Measurements from ENCODE around the gene UBASH3A.

UBASH3A gene

GRCh38 chr21:42387164-42387563 is 16.5 kb upstream of the UBASH3A start:
- H3K79me2 ChIP-seq (ENCODE audit: insufficient read depth, low read length) = no peaks in the 10 kb centered on the region
- H2AFZ ChIP-seq (ENCODE audit: low read depth, low read length) = no peak overlapping the region
- H3K27me3 ChIP-seq (ENCODE audit: insufficient read depth, low read length, poor library complexity) = no peaks in the 10 kb centered on the region
- no peaks in the 10 kb centered on the region for H4K20me1 ChIP-seq (ENCODE audit: insufficient read depth, low read length)
- H3K9me3 ChIP-seq (ENCODE audit: insufficient read depth, low read length, severe bottlenecking) = peaks cover 6% of the 10 kb centered on the region
- H3K27ac ChIP-seq (ENCODE audit: low read length) = no peak overlapping the region; the same call in 1 of the 2 replicates
- TF ChIP-seq CTCF (IDR thresholded peaks at IDR 0.05; ENCODE audit: borderline replicate concordance, extremely low read depth, low read length, poor library complexity, severe bottlenecking) (no peak), EZH2 (IDR thresholded peaks at IDR 0.05; ENCODE audit: borderline replicate concordance, low read depth, low read length, severe bottlenecking) (no peak)
- peaks cover 2% of the 10 kb centered on the region for H3K36me3 ChIP-seq (ENCODE audit: insufficient read depth, low read length)
- peaks cover 11% of the 10 kb centered on the region for H3K4me1 ChIP-seq (ENCODE audit: insufficient read depth, low read length)
- no peak overlapping the region for H3K4me2 ChIP-seq (ENCODE audit: insufficient read depth, low read length)
- no peak overlapping the region for H3K4me3 ChIP-seq (ENCODE audit: low read depth in 1 of 2, low read length in 2 of 2)
- ATAC-seq (ENCODE audit: insufficient read depth, low read depth) (no peak), DNase-seq (no peak)
- H3K9ac ChIP-seq (ENCODE audit: low read depth, low read length) = no peak overlapping the region

GRCh38 chr21:42387843-42388340 is 15.8 kb upstream of the UBASH3A start:
- H3K79me2 ChIP-seq (ENCODE audit: insufficient read depth, low read length) = no peaks in the 10 kb centered on the region
- no peak overlapping the region for H2AFZ ChIP-seq (ENCODE audit: low read depth, low read length)
- DNase-seq (no peak), ATAC-seq (ENCODE audit: insufficient read depth, low read depth) (no peak)
- H3K27me3 ChIP-seq (ENCODE audit: insufficient read depth, low read length, poor library complexity) = no peaks in the 10 kb centered on the region
- no peak overlapping the region for H3K27ac ChIP-seq (ENCODE audit: low read length)
- no peaks in the 10 kb centered on the region for H4K20me1 ChIP-seq (ENCODE audit: insufficient read depth, low read length)
- H3K36me3 ChIP-seq (ENCODE audit: insufficient read depth, low read length) = no peaks in the 10 kb centered on the region
- H3K4me2 ChIP-seq (ENCODE audit: insufficient read depth, low read length) = no peak overlapping the region
- peaks cover 11% of the 10 kb centered on the region for H3K4me1 ChIP-seq (ENCODE audit: insufficient read depth, low read length)
- no peak overlapping the region for H3K4me3 ChIP-seq (ENCODE audit: low read depth in 1 of 2, low read length in 2 of 2)
- TF ChIP-seq EZH2 (IDR thresholded peaks at IDR 0.05; ENCODE audit: borderline replicate concordance, low read depth, low read length, severe bottlenecking) (no peak), CTCF (IDR thresholded peaks at IDR 0.05; ENCODE audit: borderline replicate concordance, extremely low read depth, low read length, poor library complexity, severe bottlenecking) (no peak)
- H3K9ac ChIP-seq (ENCODE audit: low read depth, low read length) = no peak overlapping the region
- H3K9me3 ChIP-seq (ENCODE audit: insufficient read depth, low read length, severe bottlenecking) = peaks cover 1% of the 10 kb centered on the region

- DNase-seq (no peak), ATAC-seq (ENCODE audit: insufficient read depth, low read depth) (peak; percentile 42; the same call in 2 of the 3 replicates)
- no peaks in the 10 kb centered on the region for H4K20me1 ChIP-seq (ENCODE audit: insufficient read depth, low read length)
- no peak overlapping the region for H2AFZ ChIP-seq (ENCODE audit: low read depth, low read length)
- no peak overlapping the region for H3K4me3 ChIP-seq (ENCODE audit: low read depth in 1 of 2, low read length in 2 of 2)
- no peaks in the 10 kb centered on the region for H3K79me2 ChIP-seq (ENCODE audit: insufficient read depth, low read length)
- no peak overlapping the region for H3K27ac ChIP-seq (ENCODE audit: low read length)
- H3K4me2 ChIP-seq (ENCODE audit: insufficient read depth, low read length) = no peak overlapping the region
- H3K27me3 ChIP-seq (ENCODE audit: insufficient read depth, low read length, poor library complexity) = no peaks in the 10 kb centered on the region
- TF ChIP-seq EZH2 (IDR thresholded peaks at IDR 0.05; ENCODE audit: borderline replicate concordance, low read depth, low read length, severe bottlenecking) (no peak), CTCF (IDR thresholded peaks at IDR 0.05; ENCODE audit: borderline replicate concordance, extremely low read depth, low read length, poor library complexity, severe bottlenecking) (no peak)
- H3K36me3 ChIP-seq (ENCODE audit: insufficient read depth, low read length) = no peaks in the 10 kb centered on the region
- H3K9ac ChIP-seq (ENCODE audit: low read depth, low read length) = no peak overlapping the region
- peaks cover 11% of the 10 kb centered on the region for H3K4me1 ChIP-seq (ENCODE audit: insufficient read depth, low read length)
- no peaks in the 10 kb centered on the region for H3K9me3 ChIP-seq (ENCODE audit: insufficient read depth, low read length, severe bottlenecking)
Observed at GRCh38 chr21:42388740-42389448, 14.8 kb upstream of the UBASH3A start.
